Suprapubic skin (tissue), 4 donors: ENCODE data around the gene BDH1.
"Not testable (repeated sequence)": the region's sequence is repeated elsewhere in the genome, so short reads cannot be mapped to it uniquely, and the experiment has no call there.

Source experiments
- CTCF ChIP-seq, 2 donors: fragments of 200-600 bp in 1 of 2; fragments of 450-650 bp in 1 of 2; sonication (generic) in 1 of 2; IDR thresholded peaks; one replicate each; pipeline ENCODE4 v1.5.1; 2016 to 2019; ENCODE audit warnings: antibody characterized with exemption in 2 of 2, mild to moderate bottlenecking in 1 of 2, moderate library complexity in 1 of 2
- EP300 ChIP-seq: sonication (generic); formaldehyde crosslinking; IDR thresholded peaks from one replicate; pipeline ENCODE4 v1.6.1; 2017; ENCODE audit warnings: antibody characterized with exemption
- POLR2A ChIP-seq, 2 donors: fragments of 450-650 bp; IDR thresholded peaks; one replicate each; pipeline ENCODE4 v1.6.1; 2017; ENCODE audit warnings: antibody characterized with exemption in 2 of 2, mild to moderate bottlenecking in 2 of 2, moderate library complexity in 2 of 2
- POLR2AphosphoS5 ChIP-seq, 3 donors: sonication (generic); formaldehyde crosslinking; IDR thresholded peaks; one replicate each; pipeline ENCODE4 v1.6.1; 2017; ENCODE audit warnings: antibody characterized with exemption in 3 of 3

GRCh38 chr3:197516890-197517606 is 38.7 kb downstream of the BDH1 start:
- TF ChIP-seq POLR2AphosphoS5 (IDR thresholded peaks at IDR 0.05); EP300; POLR2A (IDR thresholded peaks at IDR 0.05); CTCF (IDR thresholded peaks at IDR 0.05): not testable (repeated sequence)
